Globus pallidus (tissue), 1 donor: Measurements from ENCODE around the gene FEM1C.
"Not testable (repeated sequence)": the region's sequence is repeated elsewhere in the genome, so short reads cannot be mapped to it uniquely, and the experiment has no call there.

Source experiments
- DNase-seq: peaks from one replicate; pipeline ENCODE4 v3.0.0-alpha.2; 2015; ENCODE audit warnings: low spot score

Gene FEM1C

DNA sequence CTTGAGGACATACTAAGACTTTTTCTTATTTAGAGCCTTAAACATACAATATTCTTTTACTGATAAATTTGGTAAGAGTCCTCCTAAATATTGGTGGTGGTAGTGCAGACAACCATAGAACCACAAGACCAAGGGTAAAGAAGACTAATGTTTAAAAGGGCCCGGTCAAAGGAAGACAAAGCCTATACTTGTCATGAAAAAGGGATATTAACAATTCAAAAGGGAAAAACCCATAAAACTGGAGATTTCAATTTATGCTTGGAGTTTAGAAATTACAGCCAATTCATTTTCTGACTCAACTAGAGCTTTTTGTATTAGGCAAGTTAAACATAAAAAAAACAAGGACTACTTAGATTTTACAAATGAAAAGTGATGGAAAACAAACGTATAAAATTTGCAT is 24.4 kb downstream of the FEM1C start:
- DNase-seq, result no peak

DNA sequence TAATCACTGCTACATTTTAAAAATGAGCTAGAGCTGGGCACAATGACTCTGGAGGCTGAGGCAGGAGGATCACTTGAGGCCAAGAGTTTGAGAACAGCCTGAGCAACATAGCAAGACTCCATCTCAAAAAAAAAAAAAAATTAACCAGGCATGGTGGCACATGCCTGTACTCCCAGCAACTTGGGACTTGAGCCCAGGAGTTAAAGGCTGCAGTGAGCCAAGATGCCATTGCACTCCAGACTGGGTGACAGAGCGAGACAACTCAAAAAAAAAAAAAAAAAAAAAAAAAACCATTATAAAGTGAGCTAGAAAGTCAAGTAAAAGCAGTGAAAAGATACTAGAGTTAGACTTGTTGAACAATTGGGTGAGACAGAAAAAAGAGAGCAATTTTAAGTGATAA is 28.2 kb downstream of the FEM1C start:
- no peak for DNase-seq

DNA sequence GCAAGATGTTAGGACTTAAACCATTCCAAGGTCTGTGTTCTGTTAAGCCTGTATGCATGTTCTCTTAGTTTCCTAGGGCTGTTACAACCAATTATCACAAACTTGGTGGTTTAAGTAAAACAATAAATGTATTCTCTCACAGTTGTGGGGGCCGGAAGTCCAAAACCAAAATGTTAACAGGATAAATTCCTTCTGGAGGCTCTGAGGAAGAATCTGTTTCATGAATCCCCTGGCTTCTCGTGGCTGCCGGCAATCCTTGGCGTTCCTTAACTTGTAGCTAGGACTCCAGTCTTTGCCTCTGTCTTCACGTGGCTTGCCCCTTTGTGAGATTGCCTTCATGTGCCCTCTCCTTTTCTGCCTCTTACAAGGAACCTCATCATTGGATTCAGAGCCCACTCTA is 30.4 kb downstream of the FEM1C start:
- DNase-seq, result no peak

DNA sequence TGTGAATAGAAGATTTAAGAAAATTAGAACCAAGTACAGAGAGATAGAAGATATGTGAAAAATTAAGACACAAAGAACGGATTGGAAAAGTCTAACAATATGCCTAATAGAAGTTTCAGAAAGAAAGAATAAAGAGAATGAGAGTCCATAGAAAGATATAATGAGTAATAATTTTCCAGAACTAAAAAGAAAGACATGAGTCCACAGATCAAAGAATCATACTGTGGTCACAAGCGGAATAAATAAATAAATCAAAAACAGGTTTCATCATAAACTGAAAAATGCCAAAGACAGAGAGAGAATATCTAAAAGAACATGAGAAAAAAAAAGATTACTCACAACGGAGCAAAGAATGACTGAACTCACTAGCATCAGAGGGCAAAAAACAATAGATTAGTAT is 32.9 kb downstream of the FEM1C start:
- no peak for DNase-seq

DNA sequence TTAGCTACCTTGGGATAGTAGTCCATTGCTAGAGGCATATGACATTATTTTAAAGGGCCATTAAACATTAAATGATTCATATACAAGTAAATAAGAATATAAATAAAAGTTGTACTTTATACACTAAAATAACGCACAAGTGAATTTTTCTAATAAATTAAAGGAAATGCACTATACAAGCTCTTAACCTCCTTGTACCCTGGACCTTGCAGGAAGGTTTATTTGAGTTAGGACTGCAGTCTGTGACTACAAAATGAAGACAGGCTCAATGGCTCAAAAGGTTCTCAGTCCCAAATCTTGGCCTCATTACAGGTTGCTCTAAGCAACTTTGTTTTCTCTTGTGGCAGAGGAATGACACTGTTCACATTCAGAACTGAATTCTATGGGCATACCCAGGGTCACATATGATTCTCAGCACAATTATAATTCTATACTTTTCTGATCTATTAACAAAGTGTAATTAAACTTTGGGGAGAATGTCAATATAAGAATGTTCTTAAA is 34.4 kb downstream of the FEM1C start:
- peak; percentile 49 for DNase-seq

DNA sequence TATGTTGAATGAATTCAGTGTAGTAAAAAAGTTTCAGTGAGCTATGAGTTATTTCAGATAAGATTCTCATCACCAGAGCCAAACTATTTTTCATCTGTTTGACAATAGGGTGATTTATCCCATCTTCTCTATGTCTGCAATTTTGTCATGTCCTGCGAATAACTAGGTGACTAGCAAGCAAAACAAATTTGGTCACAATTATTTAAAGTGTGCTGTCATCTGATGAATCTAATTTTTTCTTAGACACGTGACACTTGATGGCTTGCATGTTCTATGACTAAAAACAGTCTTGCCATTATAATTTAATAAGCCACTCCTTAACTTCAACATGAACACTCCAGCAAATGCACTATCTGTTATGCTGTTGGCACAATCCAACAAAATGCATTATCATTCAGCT is 35.0 kb downstream of the FEM1C start:
- DNase-seq, result no peak

DNA sequence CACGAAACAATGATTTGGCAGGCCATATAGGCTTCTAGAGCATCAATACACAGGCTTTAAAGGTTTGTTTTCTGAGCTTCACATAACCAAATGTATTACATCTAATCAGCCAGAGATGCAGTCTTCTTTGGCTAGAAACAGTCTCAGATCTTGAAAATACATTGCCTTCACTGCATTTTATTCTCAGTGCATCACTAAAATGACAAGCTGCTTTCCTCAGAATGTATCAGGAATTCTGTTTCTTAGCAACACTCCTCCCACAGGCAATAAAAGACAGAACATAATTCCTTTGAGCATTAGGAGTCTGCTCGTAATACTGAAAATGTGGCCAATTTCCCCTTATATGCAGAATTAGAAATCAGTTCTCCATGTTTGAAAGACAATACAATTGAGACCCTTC is 36.9 kb downstream of the FEM1C start:
- DNase-seq, result no peak

DNA sequence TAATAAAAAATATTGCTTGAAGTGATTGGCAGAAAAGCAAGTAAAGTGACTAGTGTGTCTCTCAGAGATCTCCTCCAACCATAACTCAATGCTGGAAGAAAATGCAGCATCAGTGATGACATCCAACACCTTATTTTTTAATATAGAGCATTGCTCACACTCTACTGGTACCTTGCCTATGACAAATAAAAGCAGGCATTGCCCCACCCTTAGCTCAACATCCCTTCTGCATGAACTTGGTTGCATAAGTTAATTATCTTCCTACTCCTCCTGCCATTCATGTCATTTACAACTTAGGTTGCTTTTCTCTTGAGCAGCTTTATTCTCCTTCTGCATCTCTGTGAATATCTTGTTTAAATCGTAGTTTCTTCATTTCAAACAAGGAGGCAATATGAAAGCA is 41.2 kb downstream of the FEM1C start:
- DNase-seq, result no peak

DNA sequence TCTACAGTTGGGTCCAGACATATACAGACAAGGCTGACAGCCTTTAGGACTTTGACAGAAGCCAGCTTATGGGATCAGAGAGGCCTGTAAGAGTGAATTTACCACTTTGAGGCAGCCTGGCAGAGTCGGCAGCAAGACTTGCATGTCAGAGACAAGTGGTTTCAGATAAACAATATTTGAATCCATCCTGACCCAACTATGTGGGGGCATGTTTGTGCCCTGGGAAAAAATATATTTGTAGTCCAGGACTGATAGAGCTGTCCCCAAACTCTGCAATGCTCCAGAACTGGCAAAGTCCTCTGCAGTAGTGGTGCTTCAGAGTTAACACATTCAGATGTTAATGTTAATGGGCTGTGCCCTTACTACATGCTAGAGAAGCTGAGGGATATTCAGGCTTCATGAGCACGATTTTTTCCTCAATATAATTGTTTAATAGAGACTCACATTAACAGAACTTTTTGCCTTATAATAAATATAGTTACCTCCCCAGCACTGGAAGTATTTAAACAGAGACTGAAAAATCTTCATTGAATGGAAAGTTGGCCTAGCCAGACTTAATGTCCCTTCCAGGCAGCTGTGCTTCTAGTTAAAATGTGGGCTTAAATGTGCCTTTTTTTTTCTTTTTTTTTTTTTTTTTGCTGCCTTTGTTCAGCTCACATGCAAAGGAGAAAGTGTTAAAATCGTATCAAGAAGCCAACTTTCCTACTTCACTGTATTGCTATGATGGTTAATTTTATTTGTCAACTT is 42.9 kb downstream of the FEM1C start:
- no peak for DNase-seq

DNA sequence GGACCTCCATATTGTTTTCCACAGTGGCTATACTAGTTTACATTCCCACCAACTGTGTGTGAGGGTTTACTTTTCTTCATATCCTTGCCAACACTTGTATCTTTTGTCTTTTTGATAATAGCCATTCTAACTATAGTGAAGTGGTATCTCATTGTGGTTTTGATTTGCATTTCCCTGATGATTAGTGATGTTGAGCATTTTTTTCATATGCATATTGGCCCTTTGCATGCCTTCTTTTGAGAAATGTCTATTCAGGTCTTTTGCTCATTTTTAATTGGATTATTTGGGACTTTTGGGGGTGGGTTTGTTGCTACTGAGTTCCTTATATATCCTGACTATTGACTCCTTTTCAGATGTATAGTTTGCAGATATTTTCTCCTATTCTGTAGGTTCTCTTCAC is 44.4 kb downstream of the FEM1C start:
- DNase-seq, result no peak

DNA sequence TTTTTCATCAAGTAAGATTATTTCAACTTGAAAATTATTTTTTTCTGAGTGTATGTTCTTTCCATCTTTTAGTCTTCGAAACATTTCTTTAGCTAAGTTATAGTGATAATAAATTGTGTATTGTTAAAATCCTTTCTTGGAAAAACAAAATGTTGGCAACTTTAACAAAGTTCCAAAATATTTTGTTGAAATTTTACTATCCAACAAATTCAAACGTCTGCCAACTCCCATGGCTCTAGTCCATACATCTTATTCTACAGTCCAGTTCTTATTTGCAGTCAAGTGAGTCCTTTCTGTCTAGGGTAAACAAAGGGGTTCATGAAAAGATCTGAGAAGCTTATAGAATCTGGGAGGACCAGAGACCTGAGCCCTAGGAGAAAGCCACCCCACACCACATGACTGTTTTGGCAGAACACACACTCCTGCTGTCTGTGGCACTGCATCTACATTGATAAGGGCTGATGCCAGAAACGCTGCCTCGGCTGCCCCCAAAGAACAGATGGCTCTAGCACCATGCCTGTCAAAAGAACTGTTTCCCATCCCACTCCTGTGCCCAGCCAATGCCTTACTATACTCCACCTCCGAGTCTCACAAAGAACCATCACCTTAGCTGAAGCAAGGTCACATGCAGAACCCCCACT is 47.5 kb downstream of the FEM1C start:
- DNase-seq, result no peak

DNA sequence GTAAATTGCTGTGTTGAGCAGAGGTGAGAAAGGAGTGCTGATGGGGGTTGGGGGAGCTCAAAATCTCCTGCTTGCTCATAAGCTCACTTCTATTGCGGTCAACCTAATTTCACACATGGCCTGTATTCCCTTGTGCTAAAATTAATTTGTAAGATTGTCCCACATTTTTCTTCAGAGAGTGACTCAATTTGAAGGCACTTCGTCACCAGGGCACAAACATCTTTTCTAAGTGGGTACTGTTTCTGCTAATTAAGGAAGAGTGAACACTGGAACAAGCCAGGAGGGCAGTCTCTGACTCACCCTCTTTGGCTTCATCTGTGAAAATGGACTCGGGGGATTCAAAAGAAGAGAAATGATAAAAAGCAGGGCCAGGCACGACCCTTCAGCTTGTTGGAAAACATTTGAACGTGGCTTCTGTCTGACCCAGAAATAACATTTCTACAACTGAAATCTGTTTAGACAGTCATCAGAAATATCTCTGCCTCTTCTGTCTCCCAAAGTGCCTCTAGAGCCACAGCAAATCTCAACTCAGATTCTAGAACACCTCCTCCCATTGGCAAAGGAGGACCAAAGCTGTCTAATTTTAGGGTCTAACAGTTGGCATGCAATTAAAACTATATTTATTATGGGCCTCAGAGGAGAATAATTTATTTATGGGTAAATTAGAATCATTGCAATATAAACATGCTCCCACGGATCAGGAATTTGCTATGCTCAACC is 49.8 kb downstream of the FEM1C start:
- no peak for DNase-seq

DNA sequence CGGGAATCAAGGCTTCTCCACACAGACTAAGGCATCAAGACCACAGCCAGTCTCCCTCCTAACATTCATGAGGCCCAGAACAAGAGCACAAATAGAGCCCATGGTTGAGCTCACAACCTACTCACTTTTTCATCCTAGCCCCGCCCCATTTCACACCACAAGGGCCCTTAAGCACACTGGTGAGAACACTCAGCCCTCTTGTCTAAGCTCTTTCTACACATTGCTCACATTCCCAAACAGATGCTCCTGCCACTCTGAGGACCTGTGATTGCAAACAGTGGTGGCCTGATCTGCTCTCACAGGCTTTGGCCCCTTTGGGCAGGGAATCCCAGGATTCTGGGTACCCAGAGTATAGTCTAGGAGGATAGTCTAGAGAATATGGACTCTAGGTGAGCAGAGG is 54.0 kb downstream of the FEM1C start:
- DNase-seq, result no peak

DNA sequence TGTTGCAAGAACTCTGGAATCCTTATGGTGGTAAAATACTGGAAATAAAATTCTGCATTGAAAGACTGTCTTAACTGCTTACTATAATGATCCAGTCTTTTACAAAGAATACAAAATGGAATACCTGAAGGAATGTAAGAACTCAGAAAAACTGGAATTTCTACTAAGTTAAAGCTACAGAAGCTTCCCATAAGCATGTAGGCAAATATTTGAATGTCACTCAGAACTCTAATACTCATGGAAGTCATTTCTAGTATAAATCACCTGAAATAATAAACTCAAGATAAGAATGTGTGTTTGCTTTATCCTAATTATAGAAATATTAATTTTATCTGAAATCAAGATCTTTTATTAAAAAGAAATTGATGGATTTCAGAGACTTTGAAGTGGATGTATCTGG is 54.8 kb downstream of the FEM1C start:
- no peak for DNase-seq

DNA sequence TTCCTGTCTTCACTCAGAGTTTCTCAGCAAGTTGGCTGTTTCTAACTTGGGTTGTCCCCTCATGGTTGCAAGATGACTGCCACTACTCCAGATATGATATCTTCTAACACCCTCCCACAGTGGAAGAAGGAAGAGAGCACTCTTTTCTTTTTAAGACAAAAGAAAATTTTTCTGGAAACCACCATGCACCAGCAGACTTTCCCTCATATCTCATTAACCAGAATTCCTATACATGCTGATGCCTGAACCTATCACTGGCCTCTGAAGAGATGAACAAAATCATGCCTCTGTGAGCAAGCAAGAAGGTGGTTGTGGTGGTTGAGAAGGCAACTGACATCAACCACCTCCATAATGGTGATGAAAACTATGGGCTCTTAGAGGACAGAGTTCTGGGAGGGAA is 56.8 kb downstream of the FEM1C start:
- no peak for DNase-seq

DNA sequence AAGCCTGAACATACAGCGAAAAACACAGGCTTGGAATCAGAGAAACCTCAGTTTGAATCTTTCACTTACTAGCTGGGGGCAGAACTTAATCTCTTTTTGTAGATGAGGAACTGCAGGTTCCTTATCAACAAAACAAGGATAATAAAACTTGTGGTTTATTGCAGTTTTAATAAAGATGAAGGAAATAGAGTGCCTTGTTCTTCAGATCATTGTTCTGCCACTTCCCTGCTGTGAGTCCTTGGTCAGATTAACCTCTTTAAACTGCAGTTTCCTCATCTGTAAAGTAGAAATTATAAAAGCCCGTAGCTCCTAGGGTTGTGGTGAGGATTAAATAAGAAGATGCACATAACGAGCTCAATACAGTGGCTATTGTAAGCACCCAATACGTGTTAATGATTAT is 57.4 kb downstream of the FEM1C start:
- no peak for DNase-seq

DNA sequence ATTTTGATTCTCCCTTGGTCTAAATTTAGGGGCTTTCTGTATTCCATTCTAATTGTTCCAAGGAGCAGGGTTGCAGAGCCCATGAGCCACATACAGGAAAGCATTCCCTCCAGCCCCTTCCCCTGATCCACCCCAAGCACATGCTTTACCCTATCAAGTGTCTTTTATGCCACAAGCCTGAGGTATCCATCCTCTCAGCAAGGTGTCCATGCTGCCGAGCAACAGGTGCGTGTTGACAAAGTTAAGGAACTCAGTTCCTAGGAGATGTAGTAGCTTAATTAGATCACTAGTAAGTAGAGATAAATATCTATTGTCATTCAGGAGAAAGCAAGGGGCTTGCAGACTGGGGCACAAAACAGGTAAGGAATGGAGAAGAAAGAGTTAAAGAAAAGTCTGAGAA is 57.8 kb downstream of the FEM1C start:
- DNase-seq, result no peak

DNA sequence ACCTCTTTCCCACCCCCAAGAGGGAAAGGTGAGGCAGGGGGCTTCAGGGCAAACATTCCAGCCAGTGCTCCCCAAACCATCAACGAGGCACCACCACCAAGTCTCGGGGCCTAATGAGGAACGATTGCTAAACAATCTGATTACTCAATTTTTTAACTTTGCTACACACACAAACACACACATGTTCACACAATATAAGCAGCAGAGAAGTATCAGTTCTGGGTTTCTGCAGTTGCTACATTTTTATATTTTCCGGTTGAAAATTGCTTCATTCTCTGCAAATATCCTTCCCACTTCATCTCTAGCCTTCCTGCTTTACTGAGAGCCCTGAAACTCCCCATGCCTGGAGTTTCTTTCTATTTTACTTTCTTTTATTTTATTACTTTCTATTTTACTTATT is 60.2 kb downstream of the FEM1C start:
- no peak for DNase-seq

DNA sequence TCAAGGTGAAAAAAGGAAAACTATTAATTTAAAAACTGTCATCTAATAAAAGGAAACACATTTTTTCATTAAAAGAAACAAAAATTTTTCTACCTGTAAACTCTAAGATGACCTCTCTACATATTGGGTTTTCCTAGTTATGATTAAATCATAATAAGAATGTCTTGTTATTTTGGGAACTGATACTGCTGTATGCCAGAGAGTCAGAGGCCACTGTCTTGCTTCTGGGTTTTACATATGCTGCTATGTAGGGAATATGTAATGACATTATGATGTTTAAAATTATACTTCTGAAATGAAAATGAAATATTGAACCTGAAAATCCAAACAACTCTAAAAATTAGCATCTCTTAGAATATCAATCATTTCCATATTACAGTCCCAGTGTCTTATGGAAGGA is 63.7 kb downstream of the FEM1C start:
- DNase-seq, result no peak

DNA sequence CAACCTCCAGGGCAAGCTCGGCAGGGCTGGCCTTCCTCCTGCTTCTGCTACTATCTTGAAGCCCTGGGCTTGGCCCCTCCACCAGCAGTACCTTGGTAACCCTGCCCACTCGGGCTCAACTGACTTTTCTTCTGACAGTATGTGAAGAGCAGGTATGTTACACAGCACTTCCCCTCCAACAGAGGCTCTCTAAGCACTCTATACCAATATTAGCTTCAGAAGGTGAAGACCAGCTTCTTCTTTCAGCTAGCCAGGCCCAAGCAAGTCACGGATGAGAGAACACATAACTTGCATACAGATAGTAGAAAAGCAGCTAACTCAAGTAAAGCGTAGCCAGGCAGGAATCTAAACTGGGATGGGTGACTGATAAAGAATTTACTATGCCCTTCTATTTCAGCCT is 64.3 kb downstream of the FEM1C start:
- no peak for DNase-seq

DNA sequence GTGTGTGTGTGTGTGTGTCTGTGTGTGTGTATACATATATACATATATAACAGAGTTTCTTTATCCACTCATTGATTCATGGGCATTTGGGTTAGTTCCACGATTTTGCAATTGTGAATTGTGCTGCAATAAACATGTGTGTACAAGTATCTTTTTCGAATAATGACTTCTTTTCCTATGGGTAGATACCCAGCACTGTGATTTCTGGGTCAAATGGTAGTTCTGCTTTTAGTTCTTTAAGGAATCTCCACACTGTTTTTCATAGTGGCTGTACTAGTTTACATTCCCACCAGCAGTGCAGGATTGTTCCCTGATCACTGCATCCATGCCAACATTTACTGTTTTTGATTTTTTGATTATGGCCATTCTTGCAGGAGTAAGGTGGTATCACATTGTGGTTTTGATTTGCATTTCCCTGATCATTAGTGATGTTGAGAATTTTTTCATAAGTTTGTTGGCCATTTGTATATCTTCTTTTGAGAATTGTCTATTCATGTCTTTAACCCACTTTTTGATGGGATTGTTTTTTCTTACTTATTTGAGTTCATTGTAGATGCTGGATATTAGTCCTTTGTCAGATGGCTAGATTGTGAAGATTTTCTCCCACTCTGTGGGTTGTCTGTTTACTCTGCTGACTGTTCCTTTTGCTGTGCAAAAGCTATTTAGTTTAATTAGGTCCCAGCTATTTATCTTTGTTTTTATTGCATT is 65.3 kb downstream of the FEM1C start:
- not testable (repeated sequence) for DNase-seq

DNA sequence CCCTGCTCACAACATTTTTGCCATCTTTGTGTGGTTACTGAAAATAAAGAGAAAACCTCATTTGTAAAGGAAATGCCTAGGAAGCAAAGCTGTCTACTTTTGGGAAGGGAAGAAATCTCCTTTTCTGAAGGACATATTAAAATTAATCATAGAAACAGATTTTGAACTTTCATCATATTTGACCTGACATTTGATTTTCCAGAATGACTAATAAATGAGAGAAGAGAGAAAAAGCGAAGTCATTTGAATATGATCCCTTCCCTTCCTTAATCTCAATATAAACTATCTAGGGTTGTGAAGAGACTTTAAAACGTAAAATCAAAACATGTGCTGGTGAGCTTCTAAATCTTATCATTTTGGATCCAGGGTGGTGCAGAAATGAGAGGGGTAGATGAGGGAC is 66.3 kb downstream of the FEM1C start:
- no peak for DNase-seq

DNA sequence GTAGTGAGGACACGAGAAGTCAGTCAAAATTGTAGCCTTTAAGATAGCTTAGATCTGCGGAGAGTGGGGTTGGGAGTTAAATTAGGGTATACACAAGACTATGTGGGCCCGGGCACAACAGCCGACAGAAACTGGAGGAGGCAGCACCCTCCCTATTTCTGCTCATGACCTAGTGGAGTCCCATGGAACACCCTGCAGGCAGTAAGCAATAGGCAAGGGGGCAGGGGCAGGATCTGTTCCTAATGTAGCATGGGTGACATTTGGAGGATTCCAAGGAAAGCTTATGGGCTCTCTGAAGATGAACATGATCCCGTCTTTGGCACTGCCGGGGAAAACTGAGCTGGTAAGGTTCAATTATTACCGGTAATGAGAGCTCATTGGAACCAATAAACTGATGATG is 67.0 kb downstream of the FEM1C start:
- DNase-seq, result no peak
